ENCODE measurements around the gene AGBL5. TPM values are rescaled to one million over a fixed set of nuclear protein-coding genes. Genes with fewer than 3 reads are reported as not detected.

The AGBL5 gene
- total RNA-seq, 1 donor from 2014 or later = 6.8 TPM

- intact Hi-C loops (cut with DNase I) = no loop called here
- ATAC-seq (ENCODE audit: poor library complexity) = no peak
- DNase-seq = no peak
Measured at GRCh38 chr2:27041752-27042151, 9.7 kb upstream of the AGBL5 start.

GRCh38 chr2:27042159-27042661 lies 9.3 kb upstream of the AGBL5 start:
- intact Hi-C loops (cut with DNase I) = no loop called here
- DNase-seq (no peak), ATAC-seq (ENCODE audit: poor library complexity) (no peak)

- DNase-seq (no peak), ATAC-seq (ENCODE audit: poor library complexity) (no peak)
- intact Hi-C loops (cut with DNase I) = no loop called here
Measured at GRCh38 chr2:27042985-27043634, 8.4 kb upstream of the AGBL5 start.

GRCh38 chr2:27049422-27050280 lies 1.8 kb upstream of the AGBL5 start:
- intact Hi-C loops (cut with DNase I) = no loop called here
- peak; percentile 31 for ATAC-seq (ENCODE audit: poor library complexity)
- peak; percentile 68 for DNase-seq

GRCh38 chr2:27050281-27050995 lies 1.0 kb upstream of the AGBL5 start:
- peak; percentile 88 for DNase-seq
- intact Hi-C loops (cut with DNase I) = no loop called here
- peak; percentile 85 for ATAC-seq (ENCODE audit: poor library complexity)

DNA sequence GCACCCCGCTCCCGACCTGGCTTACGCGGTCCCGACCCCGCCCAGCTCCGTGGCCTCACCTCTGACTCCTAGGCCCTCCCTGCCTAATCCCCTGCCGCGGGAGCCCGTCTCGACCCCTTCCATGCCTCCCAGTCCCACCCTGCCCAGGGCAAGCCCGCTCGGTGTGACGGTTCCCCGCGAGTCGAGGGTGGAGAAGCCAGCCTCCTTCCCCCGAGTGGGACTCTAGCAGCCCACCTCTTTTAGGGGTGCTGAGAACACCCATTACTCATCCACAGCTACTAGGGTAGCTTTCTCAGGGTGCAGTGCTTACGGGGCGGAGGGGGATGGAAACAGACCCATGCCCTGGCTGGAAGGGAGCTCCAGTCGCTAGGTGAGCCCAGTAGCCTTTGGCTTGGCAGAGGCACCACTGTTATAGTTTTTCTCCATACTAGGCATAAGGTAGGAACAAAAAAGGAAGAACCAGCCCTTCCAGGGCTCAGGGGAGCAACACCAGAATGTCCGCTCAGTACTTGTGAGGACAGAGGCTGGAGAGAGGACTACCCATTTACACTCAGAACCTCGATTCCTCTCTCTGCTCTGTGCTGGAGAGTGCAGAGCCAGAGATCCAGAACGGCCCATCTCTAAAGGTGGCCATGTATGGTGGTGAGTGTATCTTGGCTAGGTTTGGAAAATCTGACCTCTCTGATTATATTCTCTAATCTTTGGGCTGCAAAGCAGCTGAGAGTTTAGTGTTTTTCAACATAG lies 606 bp downstream of the AGBL5 start:
- peak; percentile 63 for DNase-seq
- ATAC-seq (ENCODE audit: poor library complexity) = no peak
- intact Hi-C loops (cut with DNase I) = no loop called here

DNA sequence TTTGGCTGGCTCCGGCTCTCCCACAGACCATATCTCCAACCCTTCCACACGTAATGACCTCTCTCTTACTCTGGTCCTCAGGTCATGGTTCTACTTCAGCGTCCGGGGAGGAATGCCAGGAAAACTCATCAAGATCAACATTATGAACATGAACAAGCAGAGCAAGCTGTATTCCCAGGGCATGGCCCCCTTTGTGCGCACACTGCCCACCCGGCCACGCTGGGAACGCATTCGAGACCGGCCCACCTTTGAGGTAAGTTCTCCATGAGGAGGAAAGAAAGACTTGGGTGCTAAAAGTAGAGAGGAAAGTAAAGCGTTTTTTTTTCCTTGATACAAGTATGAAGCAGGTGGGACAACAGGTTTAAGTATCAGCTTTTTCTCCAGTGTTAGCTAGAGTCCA lies 1.9 kb downstream of the AGBL5 start:
- DNase-seq (no peak), ATAC-seq (ENCODE audit: poor library complexity) (no peak)
- intact Hi-C loops (cut with DNase I) = no loop called here

DNA sequence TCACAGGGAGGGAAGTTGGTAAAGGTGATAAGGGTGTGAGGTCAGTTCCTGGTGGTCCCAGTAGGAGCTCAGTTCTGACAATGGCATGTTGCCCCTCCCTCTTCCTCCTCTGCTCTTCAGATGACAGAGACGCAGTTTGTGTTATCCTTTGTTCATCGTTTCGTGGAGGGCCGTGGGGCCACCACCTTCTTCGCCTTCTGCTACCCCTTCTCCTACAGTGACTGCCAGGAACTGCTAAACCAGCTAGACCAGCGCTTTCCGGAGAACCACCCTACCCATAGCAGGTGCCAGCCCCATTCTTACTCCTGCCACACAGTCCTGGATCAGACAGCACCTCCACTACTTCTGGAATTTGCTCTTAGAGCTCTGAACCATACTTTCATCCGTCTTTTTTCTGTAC lies 2.3 kb downstream of the AGBL5 start:
- ATAC-seq (ENCODE audit: poor library complexity) = no peak
- intact Hi-C loops (cut with DNase I) = no loop called here
- no peak for DNase-seq

DNA sequence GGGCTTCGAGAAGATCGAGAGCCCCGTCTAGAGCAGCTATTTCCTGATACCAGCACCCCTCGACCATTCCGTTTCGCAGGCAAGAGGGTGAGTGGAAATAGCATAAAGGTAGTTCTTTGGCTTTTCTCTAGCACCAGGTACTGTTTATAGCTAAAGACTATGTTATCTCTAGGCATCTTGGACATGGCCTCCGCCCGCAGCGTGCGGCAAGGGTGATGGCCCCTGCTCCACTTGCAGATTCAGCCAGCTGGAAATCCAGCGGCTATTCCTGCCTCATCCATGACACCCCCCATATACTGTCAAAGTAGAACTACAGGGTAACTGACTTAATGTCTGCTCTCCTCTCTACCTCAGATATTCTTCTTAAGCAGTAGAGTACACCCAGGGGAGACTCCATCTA lies 3.3 kb downstream of the AGBL5 start:
- no peak for ATAC-seq (ENCODE audit: poor library complexity)
- DNase-seq = no peak
- intact Hi-C loops (cut with DNase I) = no loop called here

- no peak for ATAC-seq (ENCODE audit: poor library complexity)
- intact Hi-C loops (cut with DNase I) = no loop called here
Measured at GRCh38 chr2:27057184-27057583, 5.7 kb downstream of the AGBL5 start.

GRCh38 chr2:27058210-27058609 lies 6.7 kb downstream of the AGBL5 start:
- intact Hi-C loops (cut with DNase I) = no loop called here
- ATAC-seq (ENCODE audit: poor library complexity) = no peak
- DNase-seq = no peak

More at GRCh38 chr2:27057184-27057583, 5.7 kb downstream of the AGBL5 start:
- DNase-seq = no peak

GRCh38 chr2:27059141-27059820 lies 7.8 kb downstream of the AGBL5 start:
- intact Hi-C loops (cut with DNase I) = no loop called here
- DNase-seq = no peak
- no peak for ATAC-seq (ENCODE audit: poor library complexity)

GRCh38 chr2:27060323-27060722 lies 8.9 kb downstream of the AGBL5 start:
- no peak for ATAC-seq (ENCODE audit: poor library complexity)
- intact Hi-C loops (cut with DNase I) = no loop called here
- DNase-seq = no peak

GRCh38 chr2:27065128-27065527 lies 13.7 kb downstream of the AGBL5 start:
- intact Hi-C loops (cut with DNase I) = no loop called here
- ATAC-seq (ENCODE audit: poor library complexity) (no peak), DNase-seq (no peak)

DNA sequence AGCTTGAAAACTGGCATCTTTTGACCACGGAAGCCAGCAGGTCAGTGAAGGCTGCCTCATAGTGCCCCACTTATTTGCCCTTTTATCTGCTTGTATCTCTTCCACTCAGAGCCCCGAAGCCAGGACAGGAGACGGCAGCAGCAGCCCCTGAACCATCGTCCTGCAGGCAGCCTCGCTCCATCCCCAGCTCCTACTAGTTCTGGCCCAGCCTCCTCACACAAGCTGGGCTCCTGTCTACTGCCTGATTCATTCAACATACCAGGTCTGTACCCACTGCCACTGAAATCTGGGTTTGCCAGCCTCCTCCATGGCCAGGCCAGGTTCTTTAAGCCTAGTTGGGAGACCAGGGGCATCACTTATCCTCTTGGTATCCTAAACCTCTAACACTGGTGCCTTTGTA lies 15.9 kb downstream of the AGBL5 start:
- DNase-seq (no peak), ATAC-seq (ENCODE audit: poor library complexity) (no peak)
- intact Hi-C loops (cut with DNase I) = no loop called here

GRCh38 chr2:27069436-27069835 lies 18.0 kb downstream of the AGBL5 start:
- intact Hi-C loops (cut with DNase I) = no loop called here
- ATAC-seq (ENCODE audit: poor library complexity) (no peak), DNase-seq (no peak)

DNA sequence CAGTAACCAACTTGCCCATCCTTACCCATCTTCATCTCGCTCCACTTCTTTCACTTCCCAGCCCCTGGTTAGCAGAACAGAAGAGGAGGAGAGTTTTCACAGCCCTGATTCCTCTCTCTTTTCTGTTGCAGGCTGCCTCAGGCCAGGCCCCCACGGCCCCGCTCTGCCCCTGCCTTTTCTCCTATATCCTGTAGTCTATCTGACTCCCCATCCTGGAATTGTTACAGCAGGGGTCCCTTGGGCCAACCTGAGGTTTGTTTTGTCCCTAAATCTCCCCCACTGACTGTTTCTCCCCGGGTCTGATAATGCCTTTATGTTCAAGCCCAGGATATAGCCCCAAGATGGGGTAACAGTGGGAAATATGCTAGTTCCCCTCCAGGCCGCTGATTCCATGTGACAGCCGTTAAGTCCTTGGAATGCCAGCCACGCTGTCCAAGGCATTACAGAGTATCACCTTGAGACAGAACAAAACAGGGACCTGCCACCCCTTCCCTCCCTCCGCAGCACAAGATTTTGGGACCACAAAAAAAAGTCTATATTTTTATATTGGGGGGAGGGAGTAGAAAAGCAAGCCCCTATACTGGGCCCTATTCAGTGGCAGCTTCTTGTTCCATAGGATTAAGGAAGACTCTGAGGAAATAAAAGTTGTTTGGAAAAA lies 18.6 kb downstream of the AGBL5 start:
- DNase-seq = no peak
- intact Hi-C loops (cut with DNase I) = no loop called here
- ATAC-seq (ENCODE audit: poor library complexity) = no peak
